Measurements from ENCODE around the gene ACRBP. TPM values are rescaled to one million over a fixed set of nuclear protein-coding genes. Genes with fewer than 3 reads are reported as not detected.

ACRBP gene
- polyA plus RNA-seq, 1 donor from 2014 or later, result 1.6 TPM

DNA sequence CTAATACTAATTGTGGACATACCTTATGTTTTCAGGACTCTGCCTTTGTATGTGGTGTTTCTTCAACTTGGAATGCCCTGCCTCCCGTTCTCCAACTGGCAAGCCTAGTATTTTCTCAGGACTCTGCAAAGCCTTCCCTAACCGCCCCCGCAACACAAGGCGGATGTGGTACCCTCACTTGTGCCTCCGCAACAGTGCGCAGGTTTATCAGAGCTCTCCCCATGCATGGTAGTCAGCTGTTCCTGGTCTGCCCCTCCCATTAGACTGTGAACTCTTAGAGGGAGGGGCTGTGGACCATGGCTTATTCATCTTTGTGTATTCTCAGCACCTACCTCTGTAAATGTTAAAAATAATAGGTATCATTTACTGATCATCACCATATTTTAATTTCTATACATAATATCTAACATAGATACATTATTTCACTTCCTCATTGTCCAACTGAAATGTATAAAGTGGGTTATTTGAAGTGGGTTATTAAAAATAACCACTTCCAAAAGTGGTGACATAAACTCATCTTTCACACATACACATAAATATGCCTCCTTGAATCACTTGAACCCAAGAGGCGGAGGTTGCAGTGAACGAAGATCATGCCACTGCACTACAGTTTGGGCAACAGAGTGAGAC lies 20.5 kb downstream of the ACRBP start:
- no peak overlapping the region for H3K4me2 ChIP-seq (ENCODE audit: low read length)
- no peaks in the 10 kb centered on the region for H4K20me1 ChIP-seq (ENCODE audit: insufficient read depth)
- H3K27me3 ChIP-seq (ENCODE audit: insufficient read depth, low read depth, low read length), result no peaks in the 10 kb centered on the region
- H3K79me2 ChIP-seq (replicated peaks; ENCODE audit: insufficient read depth, low read length), result no peaks in the 10 kb centered on the region
- no peak overlapping the region for H3K4me3 ChIP-seq (ENCODE audit: low read length)
- H3K27ac ChIP-seq (ENCODE audit: low read length), result no peak overlapping the region
- H3K9me2 ChIP-seq (ENCODE audit: insufficient read depth, low read length), result no peaks in the 10 kb centered on the region
- no peak for TF ChIP-seq EZH2 (IDR thresholded peaks at IDR 0.05; ENCODE audit: borderline replicate concordance, insufficient read depth, low read length, poor library complexity, severe bottlenecking)
- no peak for TF ChIP-seq MXI1 (conservative IDR thresholded peaks at IDR 0.05; ENCODE audit: poor library complexity, severe bottlenecking)
- TF ChIP-seq SMC3 (conservative IDR thresholded peaks at IDR 0.05; ENCODE audit: poor library complexity), result no peak
- TF ChIP-seq EP300 (conservative IDR thresholded peaks at IDR 0.05; ENCODE audit: poor library complexity, severe bottlenecking), result no peak
- no peak for TF ChIP-seq POLR2AphosphoS5 (IDR thresholded peaks at IDR 0.05)
- no peak for TF ChIP-seq TAF1 (IDR thresholded peaks at IDR 0.05; ENCODE audit: low read depth)
- TF ChIP-seq, protein P1, sequence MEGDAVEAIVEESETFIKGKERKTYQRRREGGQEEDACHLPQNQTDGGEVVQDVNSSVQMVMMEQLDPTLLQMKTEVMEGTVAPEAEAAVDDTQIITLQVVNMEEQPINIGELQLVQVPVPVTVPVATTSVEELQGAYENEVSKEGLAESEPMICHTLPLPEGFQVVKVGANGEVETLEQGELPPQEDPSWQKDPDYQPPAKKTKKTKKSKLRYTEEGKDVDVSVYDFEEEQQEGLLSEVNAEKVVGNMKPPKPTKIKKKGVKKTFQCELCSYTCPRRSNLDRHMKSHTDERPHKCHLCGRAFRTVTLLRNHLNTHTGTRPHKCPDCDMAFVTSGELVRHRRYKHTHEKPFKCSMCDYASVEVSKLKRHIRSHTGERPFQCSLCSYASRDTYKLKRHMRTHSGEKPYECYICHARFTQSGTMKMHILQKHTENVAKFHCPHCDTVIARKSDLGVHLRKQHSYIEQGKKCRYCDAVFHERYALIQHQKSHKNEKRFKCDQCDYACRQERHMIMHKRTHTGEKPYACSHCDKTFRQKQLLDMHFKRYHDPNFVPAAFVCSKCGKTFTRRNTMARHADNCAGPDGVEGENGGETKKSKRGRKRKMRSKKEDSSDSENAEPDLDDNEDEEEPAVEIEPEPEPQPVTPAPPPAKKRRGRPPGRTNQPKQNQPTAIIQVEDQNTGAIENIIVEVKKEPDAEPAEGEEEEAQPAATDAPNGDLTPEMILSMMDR (IDR thresholded peaks at IDR 0.05; ENCODE audit: poor library complexity, severe bottlenecking), result no peak
- TF ChIP-seq, protein P2, sequence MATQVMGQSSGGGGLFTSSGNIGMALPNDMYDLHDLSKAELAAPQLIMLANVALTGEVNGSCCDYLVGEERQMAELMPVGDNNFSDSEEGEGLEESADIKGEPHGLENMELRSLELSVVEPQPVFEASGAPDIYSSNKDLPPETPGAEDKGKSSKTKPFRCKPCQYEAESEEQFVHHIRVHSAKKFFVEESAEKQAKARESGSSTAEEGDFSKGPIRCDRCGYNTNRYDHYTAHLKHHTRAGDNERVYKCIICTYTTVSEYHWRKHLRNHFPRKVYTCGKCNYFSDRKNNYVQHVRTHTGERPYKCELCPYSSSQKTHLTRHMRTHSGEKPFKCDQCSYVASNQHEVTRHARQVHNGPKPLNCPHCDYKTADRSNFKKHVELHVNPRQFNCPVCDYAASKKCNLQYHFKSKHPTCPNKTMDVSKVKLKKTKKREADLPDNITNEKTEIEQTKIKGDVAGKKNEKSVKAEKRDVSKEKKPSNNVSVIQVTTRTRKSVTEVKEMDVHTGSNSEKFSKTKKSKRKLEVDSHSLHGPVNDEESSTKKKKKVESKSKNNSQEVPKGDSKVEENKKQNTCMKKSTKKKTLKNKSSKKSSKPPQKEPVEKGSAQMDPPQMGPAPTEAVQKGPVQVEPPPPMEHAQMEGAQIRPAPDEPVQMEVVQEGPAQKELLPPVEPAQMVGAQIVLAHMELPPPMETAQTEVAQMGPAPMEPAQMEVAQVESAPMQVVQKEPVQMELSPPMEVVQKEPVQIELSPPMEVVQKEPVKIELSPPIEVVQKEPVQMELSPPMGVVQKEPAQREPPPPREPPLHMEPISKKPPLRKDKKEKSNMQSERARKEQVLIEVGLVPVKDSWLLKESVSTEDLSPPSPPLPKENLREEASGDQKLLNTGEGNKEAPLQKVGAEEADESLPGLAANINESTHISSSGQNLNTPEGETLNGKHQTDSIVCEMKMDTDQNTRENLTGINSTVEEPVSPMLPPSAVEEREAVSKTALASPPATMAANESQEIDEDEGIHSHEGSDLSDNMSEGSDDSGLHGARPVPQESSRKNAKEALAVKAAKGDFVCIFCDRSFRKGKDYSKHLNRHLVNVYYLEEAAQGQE (IDR thresholded peaks at IDR 0.05; ENCODE audit: borderline replicate concordance), result no peak
- no peaks in the 10 kb centered on the region for H3K9me3 ChIP-seq (ENCODE audit: low read length)
- no peak overlapping the region for H2AFZ ChIP-seq (ENCODE audit: low read depth, low read length)
- H3F3A ChIP-seq (ENCODE audit: insufficient read depth, low read length, poor library complexity, severe bottlenecking), result no peaks in the 10 kb centered on the region
- H3K9ac ChIP-seq (ENCODE audit: low read length), result no peak overlapping the region
- no peaks in the 10 kb centered on the region for H3K36me3 ChIP-seq (ENCODE audit: insufficient read depth, low read length)

DNA sequence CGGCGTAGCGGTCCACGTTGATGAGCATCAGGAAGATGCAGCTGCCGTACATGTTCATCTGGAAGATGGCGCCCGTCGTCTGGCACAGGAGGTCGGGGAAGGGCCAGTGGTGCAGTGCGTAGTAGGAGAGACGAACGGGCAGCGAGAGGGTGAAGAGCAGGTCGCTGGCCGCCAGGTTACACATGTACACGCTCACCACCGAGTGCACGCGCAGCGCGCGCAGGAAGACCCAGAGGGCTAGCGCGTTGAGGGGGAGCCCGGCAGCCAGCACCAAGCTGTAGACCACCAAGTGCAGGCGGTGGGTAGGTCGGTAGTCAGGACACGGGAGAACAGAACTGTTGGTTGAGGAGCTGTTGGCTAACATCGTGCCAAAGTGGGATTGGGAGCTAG lies 26.4 kb downstream of the ACRBP start:
- H3K27me3 ChIP-seq (ENCODE audit: insufficient read depth, low read depth, low read length), result no peaks in the 10 kb centered on the region
- H3K36me3 ChIP-seq (ENCODE audit: insufficient read depth, low read length), result no peaks in the 10 kb centered on the region
- no peaks in the 10 kb centered on the region for H3K9me3 ChIP-seq (ENCODE audit: low read length)
- no peak overlapping the region for H3K27ac ChIP-seq (ENCODE audit: low read length)
- no peaks in the 10 kb centered on the region for H3K9me2 ChIP-seq (ENCODE audit: insufficient read depth, low read length)
- H3F3A ChIP-seq (ENCODE audit: insufficient read depth, low read length, poor library complexity, severe bottlenecking), result peaks cover 6% of the 10 kb centered on the region
- no peak overlapping the region for H3K4me3 ChIP-seq (ENCODE audit: low read length)
- no peak overlapping the region for H2AFZ ChIP-seq (ENCODE audit: low read depth, low read length)
- TF ChIP-seq TAF1 (IDR thresholded peaks at IDR 0.05; ENCODE audit: low read depth) (no peak), RAD21 (conservative IDR thresholded peaks at IDR 0.05) (no peak), SMC3 (conservative IDR thresholded peaks at IDR 0.05; ENCODE audit: poor library complexity) (no peak)
- TF ChIP-seq, protein P2 (IDR thresholded peaks at IDR 0.05; ENCODE audit: borderline replicate concordance), result no peak
- TF ChIP-seq, protein P1 (IDR thresholded peaks at IDR 0.05; ENCODE audit: poor library complexity, severe bottlenecking), result no peak
- H3K79me2 ChIP-seq (replicated peaks; ENCODE audit: insufficient read depth, low read length), result no peaks in the 10 kb centered on the region
- H3K4me2 ChIP-seq (ENCODE audit: low read length), result no peak overlapping the region
- no peak overlapping the region for H3K9ac ChIP-seq (ENCODE audit: low read length)
- H4K20me1 ChIP-seq (ENCODE audit: insufficient read depth), result no peaks in the 10 kb centered on the region

All from neural cell (in vitro differentiated cells).